ENCODE measurements around the gene CMTM5.
A peak's percentile ranks its signal among the peaks of the same experiment; 100 is the strongest.
"Not testable (repeated sequence)": the region's sequence is repeated elsewhere in the genome, so short reads cannot be mapped to it uniquely, and the experiment has no call there.

Gene CMTM5

GRCh38 chr14:23378612-23379220 is 1.9 kb downstream of the CMTM5 start:
- no peak for DNase-seq (ENCODE audit: low read depth)

DNA sequence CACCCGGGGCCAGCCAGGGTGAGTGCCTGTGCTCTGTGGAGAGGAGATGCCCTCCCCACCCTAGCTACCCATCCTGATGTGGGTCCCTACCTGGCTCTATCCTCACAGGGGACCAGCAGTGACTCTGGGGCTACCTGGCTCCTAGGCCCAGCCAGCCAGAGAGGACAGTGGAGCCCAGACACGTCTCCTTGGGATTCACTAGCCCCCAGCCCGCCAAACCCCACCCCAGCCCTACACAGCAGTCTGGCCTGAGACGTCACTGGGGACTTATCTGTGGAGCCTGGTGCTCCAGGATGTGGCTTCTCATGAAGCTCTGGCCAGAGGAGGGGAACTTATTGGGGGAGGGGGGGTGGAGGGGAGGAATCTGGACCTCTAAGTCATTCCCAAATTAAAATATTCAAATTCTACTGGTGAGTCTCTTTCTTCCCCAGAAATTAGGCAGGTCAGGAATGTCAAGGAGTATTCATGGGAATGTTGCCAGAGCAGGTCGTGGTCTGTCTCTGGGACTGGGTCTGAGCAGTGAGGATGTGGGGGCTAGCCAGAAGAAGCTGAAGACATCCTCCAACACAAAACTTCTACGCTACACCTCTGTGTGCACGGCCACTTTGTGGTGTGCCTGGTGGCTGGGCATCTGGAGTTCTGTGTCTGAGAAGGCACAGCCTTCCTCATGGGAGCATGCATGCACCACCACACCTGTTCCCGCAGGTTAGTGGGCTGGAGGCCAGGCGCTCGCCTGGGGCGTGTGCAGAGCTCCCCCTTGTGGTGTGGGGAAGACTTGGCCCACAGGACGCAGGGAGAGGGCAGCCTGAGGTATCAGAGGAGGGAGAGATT is 2.7 kb downstream of the CMTM5 start:
- peak; percentile 59 for DNase-seq (ENCODE audit: low read depth)

DNA sequence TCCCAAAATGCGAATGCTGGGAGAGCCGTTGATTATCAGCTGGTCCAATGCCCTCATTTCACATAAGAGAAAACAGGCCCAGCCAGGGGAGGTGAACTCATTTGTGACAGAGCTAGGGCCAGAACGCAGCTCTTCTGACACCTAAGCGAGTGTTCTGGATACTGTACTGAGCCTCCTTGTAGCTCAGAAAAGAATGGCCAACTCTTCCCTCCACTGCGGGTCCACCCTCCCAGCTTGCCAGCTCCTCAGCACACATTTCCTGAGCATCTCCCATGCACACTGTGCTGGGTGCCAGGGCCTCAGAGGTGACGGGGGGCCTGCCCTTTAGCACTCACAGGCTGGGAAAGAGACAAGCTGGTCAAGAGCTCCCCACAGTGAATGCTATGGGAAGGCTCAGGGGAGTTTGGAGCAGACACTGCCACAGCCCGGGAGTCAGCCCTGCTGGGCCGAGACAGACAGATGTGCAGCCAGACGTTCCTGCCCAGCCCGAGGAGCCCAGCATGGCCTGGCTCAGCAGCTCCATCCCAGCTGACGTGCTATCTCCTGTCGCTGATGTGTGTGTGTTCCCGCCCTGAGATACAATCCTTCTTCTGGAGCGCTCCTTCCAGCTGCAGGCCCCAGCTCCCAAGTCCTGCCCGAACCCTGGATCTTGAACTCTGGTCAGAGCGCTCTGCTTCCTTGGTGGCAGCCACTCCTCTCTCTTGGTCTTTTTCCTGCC is 3.5 kb downstream of the CMTM5 start:
- no peak for DNase-seq (ENCODE audit: low read depth)

- no peak for DNase-seq (ENCODE audit: low read depth)
These were observed 4.1 kb downstream of the CMTM5 start for GRCh38 chr14:23380976-23381375.

- no peak for DNase-seq (ENCODE audit: low read depth)
These were observed 5.0 kb downstream of the CMTM5 start for GRCh38 chr14:23381871-23382270.

DNA sequence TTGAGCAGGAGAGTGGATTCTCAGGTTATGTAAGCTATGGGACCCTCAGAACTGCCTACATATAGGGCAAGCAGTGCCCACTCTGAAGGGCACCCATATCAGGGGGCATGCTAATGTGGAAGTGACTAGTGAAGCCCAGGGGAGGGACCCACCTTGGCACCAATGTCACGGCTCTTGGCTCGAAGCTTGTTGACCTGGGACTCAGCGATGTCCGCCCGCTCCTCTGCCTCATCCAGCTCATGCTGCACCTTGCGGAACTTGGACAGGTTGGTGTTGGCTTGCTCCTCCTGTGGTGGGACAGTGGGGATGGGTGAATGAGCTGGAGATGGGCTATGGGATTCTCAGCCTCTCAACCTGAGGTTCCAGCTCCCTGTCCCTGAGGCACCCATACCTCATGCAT is 5.4 kb downstream of the CMTM5 start:
- DNase-seq (ENCODE audit: low read depth), result no peak

GRCh38 chr14:23382731-23383440 is 6.0 kb downstream of the CMTM5 start:
- no peak for DNase-seq (ENCODE audit: low read depth)

GRCh38 chr14:23384364-23385080 is 7.7 kb downstream of the CMTM5 start:
- no peak for DNase-seq (ENCODE audit: low read depth)

GRCh38 chr14:23385244-23385641 is 8.4 kb downstream of the CMTM5 start:
- DNase-seq (ENCODE audit: low read depth), result no peak

DNA sequence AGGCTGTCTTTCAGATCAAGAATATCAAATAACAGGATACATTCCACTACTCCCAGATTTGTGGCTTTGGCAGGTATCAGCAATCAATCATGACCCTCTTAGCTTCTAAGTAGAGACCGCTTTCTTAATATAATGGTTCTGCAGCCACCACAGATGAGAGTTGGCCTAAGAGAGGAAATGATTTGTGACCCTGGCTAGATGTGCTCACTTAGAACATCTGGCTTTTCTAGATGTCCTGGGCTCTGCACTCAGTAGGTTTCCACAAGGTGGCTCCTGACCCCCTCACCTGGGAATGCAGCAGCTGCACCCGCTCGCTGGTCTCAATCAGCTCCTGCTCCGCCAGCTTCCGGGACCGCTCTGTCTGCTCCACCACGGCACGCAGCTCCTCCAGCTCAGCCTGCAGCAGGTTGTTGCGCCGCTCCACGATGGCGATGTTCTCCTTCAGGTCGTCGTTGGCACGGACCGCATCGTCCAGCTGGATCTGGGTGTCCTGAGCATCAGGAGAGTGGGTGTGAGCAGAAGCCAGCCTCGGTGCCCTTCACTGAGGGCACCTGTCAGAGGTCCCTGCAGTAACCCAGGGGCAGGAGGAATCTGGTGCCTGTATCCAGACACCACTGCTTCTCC is 8.9 kb downstream of the CMTM5 start:
- no peak for DNase-seq (ENCODE audit: low read depth)

- DNase-seq (ENCODE audit: low read depth), result not testable (repeated sequence)
These were observed 9.4 kb downstream of the CMTM5 start for GRCh38 chr14:23386266-23386657.

- no peak for DNase-seq (ENCODE audit: low read depth)
These were observed 10.2 kb downstream of the CMTM5 start for GRCh38 chr14:23386999-23387398.

- no peak for DNase-seq (ENCODE audit: low read depth)
These were observed 11.4 kb downstream of the CMTM5 start for GRCh38 chr14:23387916-23388882.

DNA sequence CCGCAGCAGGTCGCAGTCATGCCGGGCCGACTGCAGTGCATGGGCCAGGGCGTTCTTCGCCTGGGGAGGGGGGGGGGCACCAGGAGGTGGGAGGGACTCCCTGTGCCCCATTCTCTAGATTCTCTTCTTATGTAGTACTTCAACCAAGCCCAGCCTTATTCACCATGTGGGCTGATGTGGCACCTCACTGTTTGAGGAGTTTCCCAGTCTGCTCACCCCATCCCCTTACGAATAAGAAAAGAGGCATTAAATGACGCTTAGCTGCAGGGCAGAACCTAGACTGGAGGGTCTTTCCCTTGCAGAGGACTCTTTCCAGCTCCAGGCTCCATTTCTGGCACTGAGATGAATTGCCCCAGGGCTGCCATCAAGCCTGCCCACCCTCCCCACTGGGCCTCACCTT is 12.2 kb downstream of the CMTM5 start:
- no peak for DNase-seq (ENCODE audit: low read depth)

DNA sequence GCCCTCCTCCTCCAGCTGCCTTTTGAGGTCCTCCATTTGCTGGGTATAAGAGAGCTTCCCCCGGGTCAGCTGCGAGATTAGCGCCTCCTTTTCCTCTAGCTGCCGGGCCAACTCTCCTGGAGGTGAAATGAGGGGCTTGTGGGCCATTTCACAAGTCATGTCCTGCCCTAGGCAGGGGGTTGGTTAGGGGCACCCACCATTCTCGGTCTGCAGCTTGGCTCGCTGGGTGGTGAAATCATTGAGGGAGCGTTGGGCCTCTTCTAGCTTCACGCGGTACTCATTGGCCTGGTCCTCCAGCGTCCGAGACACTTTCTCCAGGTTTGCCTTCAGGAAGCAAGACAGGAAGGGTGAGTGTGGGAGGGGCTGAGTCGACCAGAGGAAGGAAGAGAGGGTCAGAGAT is 12.6 kb downstream of the CMTM5 start:
- DNase-seq (ENCODE audit: low read depth), result no peak

- not testable (repeated sequence) for DNase-seq (ENCODE audit: low read depth)
These were observed 13.0 kb downstream of the CMTM5 start for GRCh38 chr14:23389871-23390270.

DNA sequence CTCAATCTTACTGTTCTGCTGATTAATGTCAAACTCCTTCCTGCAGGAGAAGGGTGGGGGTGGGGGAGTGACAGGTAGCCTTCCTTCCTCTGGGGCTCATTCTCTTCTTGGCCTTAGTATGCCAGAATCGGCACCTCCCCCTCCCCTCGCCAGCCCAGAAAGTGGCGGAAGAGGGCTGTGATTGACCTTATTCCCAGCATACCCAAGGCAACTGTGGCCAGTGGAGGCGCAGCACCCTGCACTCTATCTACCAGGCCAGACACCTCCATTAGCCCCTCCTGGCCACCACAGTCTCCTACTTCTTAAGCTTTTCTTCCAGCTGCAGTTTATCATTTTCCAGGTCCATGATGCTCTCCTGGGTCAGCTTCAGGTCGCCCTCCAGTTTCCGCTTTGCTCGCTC is 15.8 kb downstream of the CMTM5 start:
- DNase-seq (ENCODE audit: low read depth), result no peak

GRCh38 chr14:23396126-23396525 is 19.3 kb downstream of the CMTM5 start:
- DNase-seq (ENCODE audit: low read depth), result no peak

- no peak for DNase-seq (ENCODE audit: low read depth)
These were observed 20.0 kb downstream of the CMTM5 start for GRCh38 chr14:23396781-23397407.

DNA sequence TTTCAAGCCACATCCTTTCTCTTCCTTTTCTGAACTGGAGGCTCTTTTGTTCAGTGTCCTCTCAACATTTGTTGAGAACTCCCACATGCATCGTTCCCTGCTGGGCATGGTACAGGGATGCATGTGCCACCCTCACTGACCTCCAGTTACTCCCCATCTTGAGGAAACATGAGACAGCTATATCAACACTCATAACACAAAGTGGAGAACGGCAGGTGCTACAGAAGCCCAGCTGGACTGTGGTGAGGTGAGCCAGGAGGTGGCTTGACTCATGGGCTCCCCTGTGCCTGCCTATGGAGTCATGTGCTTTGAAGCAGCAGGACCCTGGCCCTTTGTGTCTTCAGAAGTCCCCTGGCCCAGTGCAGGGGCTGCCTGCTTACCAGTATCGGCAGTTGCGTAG is 21.5 kb downstream of the CMTM5 start:
- DNase-seq (ENCODE audit: low read depth), result no peak

Data from T follicular helper cell (primary cell).